Testis (tissue), 2 donors: ENCODE measurements around the gene PPA1.

Experiments
- CTCF ChIP-seq, 3 experiments: fragments of 450-650 bp in 2 of 3; fragments of 200-600 bp in 1 of 3; sonication (generic) in 1 of 3; IDR thresholded peaks; one replicate each; pipeline ENCODE4 v1.5.1; 2016 to 2019; ENCODE audit warnings: antibody characterized with exemption in 3 of 3, mild to moderate bottlenecking in 2 of 3, moderate library complexity in 1 of 3
- POLR2A ChIP-seq: fragments of 450-650 bp; IDR thresholded peaks from one replicate; pipeline ENCODE4 v1.6.1; 2017; ENCODE audit warnings: antibody characterized with exemption, mild to moderate bottlenecking, moderate library complexity

DNA sequence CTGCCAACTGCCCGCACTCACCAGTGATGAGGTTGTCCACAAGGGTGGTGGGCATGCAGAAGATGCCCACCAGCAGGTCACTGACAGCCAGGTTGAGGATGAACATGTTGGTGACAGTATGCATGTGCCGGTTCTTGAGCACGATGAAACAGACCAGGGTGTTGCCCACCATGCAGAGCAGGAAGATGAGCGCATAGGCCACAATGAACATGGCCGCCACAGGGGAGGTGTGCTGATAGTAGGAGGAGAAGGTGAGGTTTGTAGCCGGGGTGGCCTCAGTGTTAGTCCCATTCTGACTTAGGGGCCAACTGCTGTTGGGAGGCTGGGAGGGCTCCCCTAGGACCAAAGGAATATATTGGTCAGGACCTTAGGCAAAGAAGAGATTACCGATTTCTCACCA, 32.8 kb upstream of the PPA1 start:
- TF ChIP-seq CTCF (IDR thresholded peaks at IDR 0.05) (no peak), POLR2A (no peak)
